Parietal lobe (tissue), 1 donor: ENCODE data around the gene DNAI7. TPM values are rescaled to one million over a fixed set of nuclear protein-coding genes. Genes with fewer than 3 reads are reported as not detected.

Source experiments
- total RNA-seq: library from RNA; depleted of rRNA; stranded (reverse); fragments of >200 nt; gene quantifications from one replicate; pipeline ENCODE4 v1.2.3, GENCODE V29; 2014

Gene DNAI7
- 2.5 TPM for total RNA-seq

GRCh38 chr12:25195056-25195971, at the start of gene DNAI7, which contains the start of gene ETFRF1:
TSS of gene DNAI7 (minus strand) at chr12:25195160. CDS start at chr12:25195078, 82 bp downstream.
TSS of gene ETFRF1 (plus strand) at chr12:25195237. CDS start at chr12:25203957, 8,720 bp downstream.

Other genes with a start within 250 kb of the DNAI7 start
- gene BCAT1, start 246.1 kb downstream of the DNAI7 start, total RNA-seq: 41.0 TPM
- gene ETFRF1, start 77 bp upstream of the DNAI7 start, total RNA-seq: 44.4 TPM
- 40.1 TPM for gene KRAS, start 55.8 kb upstream of the DNAI7 start, total RNA-seq